COLO668 (cell line): ENCODE results near the gene WWOX.

Experiments used
- DNase-seq: peaks from one replicate; lab custom pipeline; 2025; ENCODE audit not compliant: unreplicated experiment; lab: John Stamatoyannopoulos, UW

WWOX gene

GRCh38 chr16:79097771-79098170 is 998.3 kb downstream of the WWOX start:
- DNase-seq = no peak

- no peak for DNase-seq
Observed at GRCh38 chr16:79098907-79099306, 999.5 kb downstream of the WWOX start.

- DNase-seq = no peak
Observed at GRCh38 chr16:79099716-79100115, 1000.3 kb downstream of the WWOX start.

GRCh38 chr16:79100447-79100846 is 1001.0 kb downstream of the WWOX start:
- DNase-seq = no peak

- no peak for DNase-seq
Observed at GRCh38 chr16:79101491-79101890, 1002.0 kb downstream of the WWOX start.

GRCh38 chr16:79104567-79104966 is 1005.1 kb downstream of the WWOX start:
- DNase-seq = no peak

- DNase-seq = no peak
Observed at GRCh38 chr16:79107301-79107700, 1007.8 kb downstream of the WWOX start.

- no peak for DNase-seq
Observed at GRCh38 chr16:79109771-79110170, 1010.3 kb downstream of the WWOX start.

- no peak for DNase-seq
Observed at GRCh38 chr16:79110242-79110641, 1010.8 kb downstream of the WWOX start.

- DNase-seq = no peak
Observed at GRCh38 chr16:79110953-79111352, 1011.5 kb downstream of the WWOX start.

GRCh38 chr16:79112462-79112861 is 1013.0 kb downstream of the WWOX start:
- no peak for DNase-seq

- no peak for DNase-seq
Observed at GRCh38 chr16:79113826-79114225, 1014.4 kb downstream of the WWOX start.

GRCh38 chr16:79114759-79115158 is 1015.3 kb downstream of the WWOX start:
- DNase-seq = no peak

GRCh38 chr16:79121906-79122305 is 1022.5 kb downstream of the WWOX start:
- DNase-seq = no peak

GRCh38 chr16:79122343-79122742 is 1022.9 kb downstream of the WWOX start:
- no peak for DNase-seq

- no peak for DNase-seq
Observed at GRCh38 chr16:79124016-79124756, 1024.7 kb downstream of the WWOX start.

- DNase-seq = no peak
Observed at GRCh38 chr16:79127766-79128165, 1028.3 kb downstream of the WWOX start.

- DNase-seq = no peak
Observed at GRCh38 chr16:79128706-79129105, 1029.3 kb downstream of the WWOX start.

GRCh38 chr16:79130616-79131015 is 1031.2 kb downstream of the WWOX start:
- no peak for DNase-seq

GRCh38 chr16:79131321-79132075 is 1032.0 kb downstream of the WWOX start:
- no peak for DNase-seq

GRCh38 chr16:79132701-79133100 is 1033.2 kb downstream of the WWOX start:
- no peak for DNase-seq

- DNase-seq = no peak
Observed at GRCh38 chr16:79134300-79134699, 1034.8 kb downstream of the WWOX start.
